Measurements from ENCODE around the gene COBLL1.

DNA sequence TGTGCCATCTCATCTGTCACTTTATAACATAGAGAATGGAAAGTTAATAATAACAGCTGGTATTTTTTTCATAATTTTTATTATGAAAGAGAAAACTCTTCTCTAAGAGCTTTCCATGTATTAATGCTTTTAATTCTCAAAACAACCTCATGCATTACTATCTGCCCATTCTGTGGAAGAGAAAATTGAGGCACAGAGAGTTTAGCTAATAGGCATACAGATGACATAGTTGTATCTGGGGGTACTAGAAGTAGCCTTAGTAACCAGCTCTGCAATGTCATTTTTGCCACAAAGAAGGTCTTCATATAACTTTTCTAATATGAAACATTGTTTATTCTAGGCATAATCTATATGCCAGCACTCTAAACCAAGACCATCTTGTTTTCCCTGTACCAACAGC is 36.3 kb upstream of the COBLL1 start:
- TF ChIP-seq, protein P1, sequence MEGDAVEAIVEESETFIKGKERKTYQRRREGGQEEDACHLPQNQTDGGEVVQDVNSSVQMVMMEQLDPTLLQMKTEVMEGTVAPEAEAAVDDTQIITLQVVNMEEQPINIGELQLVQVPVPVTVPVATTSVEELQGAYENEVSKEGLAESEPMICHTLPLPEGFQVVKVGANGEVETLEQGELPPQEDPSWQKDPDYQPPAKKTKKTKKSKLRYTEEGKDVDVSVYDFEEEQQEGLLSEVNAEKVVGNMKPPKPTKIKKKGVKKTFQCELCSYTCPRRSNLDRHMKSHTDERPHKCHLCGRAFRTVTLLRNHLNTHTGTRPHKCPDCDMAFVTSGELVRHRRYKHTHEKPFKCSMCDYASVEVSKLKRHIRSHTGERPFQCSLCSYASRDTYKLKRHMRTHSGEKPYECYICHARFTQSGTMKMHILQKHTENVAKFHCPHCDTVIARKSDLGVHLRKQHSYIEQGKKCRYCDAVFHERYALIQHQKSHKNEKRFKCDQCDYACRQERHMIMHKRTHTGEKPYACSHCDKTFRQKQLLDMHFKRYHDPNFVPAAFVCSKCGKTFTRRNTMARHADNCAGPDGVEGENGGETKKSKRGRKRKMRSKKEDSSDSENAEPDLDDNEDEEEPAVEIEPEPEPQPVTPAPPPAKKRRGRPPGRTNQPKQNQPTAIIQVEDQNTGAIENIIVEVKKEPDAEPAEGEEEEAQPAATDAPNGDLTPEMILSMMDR (IDR thresholded peaks at IDR 0.05), result no peak
- no peak for TF ChIP-seq POLR2A (IDR thresholded peaks at IDR 0.05)
